Measurements from ENCODE around the gene DGKZ. TPM values are rescaled to one million over a fixed set of nuclear protein-coding genes. Genes with fewer than 3 reads are reported as not detected.

The DGKZ gene
- total RNA-seq, 1 donor from 2014 or later, result 53.6 TPM

GRCh38 chr11:46336563-46337180 lies 10.6 kb upstream of the DGKZ start:
- Mint-ChIP-seq H3K27me3 (peaks cover 46% of the 10 kb centered on the region), H3K27ac (no peak overlapping the region), H3K9me3 (no peaks in the 10 kb centered on the region), H3K4me3 (no peak overlapping the region), H3K4me1 (peaks cover 8% of the 10 kb centered on the region), H3K36me3 (ENCODE audit: low read depth) (no peaks in the 10 kb centered on the region)
- DNase-seq (no peak), ATAC-seq (ENCODE audit: low read depth) (no peak)
- TF ChIP-seq CTCF (IDR thresholded peaks at IDR 0.05), result no peak
- ChIA-PET POLR2A (interaction anchor here (0.7 to 0.9 kb wide), 2 partner anchors 9 to 37 kb away, joined by 3 to 8 read pairs; no protein-coding TSS in a partner anchor), CTCF (no interaction called here)
- intact Hi-C loops (cut with micrococcal nuclease), result no loop called here

- ChIA-PET POLR2A (no interaction called here), CTCF (interaction anchor here (0.6 kb wide), 1 partner anchor 1911 kb away, joined by 3 read pairs; no protein-coding TSS in a partner anchor)
- intact Hi-C loops (cut with micrococcal nuclease), result no loop called here
- Mint-ChIP-seq H3K27me3 (peaks cover 40% of the 10 kb centered on the region), H3K36me3 (ENCODE audit: low read depth) (no peaks in the 10 kb centered on the region), H3K27ac (no peak overlapping the region), H3K9me3 (no peaks in the 10 kb centered on the region), H3K4me3 (no peak overlapping the region), H3K4me1 (peaks cover 5% of the 10 kb centered on the region)
- TF ChIP-seq CTCF (IDR thresholded peaks at IDR 0.05), result no peak
- ATAC-seq (ENCODE audit: low read depth) (no peak), DNase-seq (no peak)
Measured at GRCh38 chr11:46337626-46338345, 9.5 kb upstream of the DGKZ start.

- H3K27ac Mint-ChIP-seq, result no peak overlapping the region
- CTCF ChIA-PET, result no interaction called here
- ATAC-seq (ENCODE audit: low read depth) (no peak), DNase-seq (no peak)
- TF ChIP-seq CTCF (IDR thresholded peaks at IDR 0.05), result no peak
- peaks cover 1% of the 10 kb centered on the region for H3K4me1 Mint-ChIP-seq
- H3K36me3 Mint-ChIP-seq (ENCODE audit: low read depth), result no peaks in the 10 kb centered on the region
- POLR2A ChIA-PET, result interaction anchor here (0.6 kb wide), 1 partner anchor 112 kb away, joined by 8 read pairs; no protein-coding TSS in a partner anchor
- H3K4me3 Mint-ChIP-seq, result no peak overlapping the region
- intact Hi-C loops (cut with micrococcal nuclease), result no loop called here
- H3K9me3 Mint-ChIP-seq, result no peaks in the 10 kb centered on the region
- H3K27me3 Mint-ChIP-seq, result peaks cover 38% of the 10 kb centered on the region
Measured at GRCh38 chr11:46338636-46338987, 8.7 kb upstream of the DGKZ start.

GRCh38 chr11:46338988-46339666 lies 8.1 kb upstream of the DGKZ start:
- CTCF ChIA-PET, result no interaction called here
- H3K27ac Mint-ChIP-seq, result no peak overlapping the region
- ATAC-seq (ENCODE audit: low read depth) (no peak), DNase-seq (no peak)
- H3K27me3 Mint-ChIP-seq, result peaks cover 33% of the 10 kb centered on the region
- POLR2A ChIA-PET, result interaction anchor here (0.6 kb wide), 1 partner anchor 111 kb away, joined by 8 read pairs; no protein-coding TSS in a partner anchor
- no peak overlapping the region for H3K4me3 Mint-ChIP-seq
- no peaks in the 10 kb centered on the region for H3K9me3 Mint-ChIP-seq
- H3K36me3 Mint-ChIP-seq (ENCODE audit: low read depth), result no peaks in the 10 kb centered on the region
- no peak for TF ChIP-seq CTCF (IDR thresholded peaks at IDR 0.05)
- intact Hi-C loops (cut with micrococcal nuclease), result no loop called here
- no peaks in the 10 kb centered on the region for H3K4me1 Mint-ChIP-seq

GRCh38 chr11:46339816-46340215 lies 7.4 kb upstream of the DGKZ start:
- ATAC-seq (ENCODE audit: low read depth) (no peak), DNase-seq (no peak)
- no peak for TF ChIP-seq CTCF (IDR thresholded peaks at IDR 0.05)
- Mint-ChIP-seq H3K9me3 (no peaks in the 10 kb centered on the region), H3K4me1 (peaks cover 2% of the 10 kb centered on the region), H3K4me3 (no peak overlapping the region), H3K36me3 (ENCODE audit: low read depth) (no peaks in the 10 kb centered on the region), H3K27me3 (peaks cover 26% of the 10 kb centered on the region), H3K27ac (no peak overlapping the region)
- intact Hi-C loops (cut with micrococcal nuclease), result no loop called here
- ChIA-PET CTCF (interaction anchor here (1.2 kb wide), 1 partner anchor 9 kb away, joined by 3 read pairs; no protein-coding TSS in a partner anchor), POLR2A (no interaction called here)

Data from activated B cell treated with CpG ODN at 0.5 μM for 24 hours (primary cell).